NOMO-1 (cell line): ENCODE measurements around the gene SLC35B3.
"Not testable (repeated sequence)": the region's sequence is repeated elsewhere in the genome, so short reads cannot be mapped to it uniquely, and the experiment has no call there.

Source experiments
- DNase-seq, 2 experiments: peaks; one replicate each; lab custom pipeline; 2025; ENCODE audit not compliant: unreplicated experiment in 2 of 2; lab: John Stamatoyannopoulos, UW

SLC35B3 gene

GRCh38 chr6:8435093-8435844 lies at the start of gene SLC35B3:
Gene SLC35B3 (minus strand): TSS chr6:8435545.
- peak; percentile 79 to 87 for DNase-seq

- no peak for DNase-seq
Measured at GRCh38 chr6:8483650-8484049, 48.3 kb upstream of the SLC35B3 start.

- peak in 1 of 2 experiments; percentile 7 for DNase-seq
Measured at GRCh38 chr6:8481727-8482126, 46.4 kb upstream of the SLC35B3 start.

GRCh38 chr6:8478418-8478817 lies 43.1 kb upstream of the SLC35B3 start:
- no peak for DNase-seq

- DNase-seq: no peak
Measured at GRCh38 chr6:8476656-8477055, 41.3 kb upstream of the SLC35B3 start.

GRCh38 chr6:8468552-8469356 lies 33.4 kb upstream of the SLC35B3 start:
- no peak for DNase-seq

GRCh38 chr6:8462694-8463093 lies 27.3 kb upstream of the SLC35B3 start:
- DNase-seq: no peak

GRCh38 chr6:8462169-8462568 lies 26.8 kb upstream of the SLC35B3 start:
- no peak for DNase-seq

GRCh38 chr6:8446391-8446790 lies 11.0 kb upstream of the SLC35B3 start:
- no peak for DNase-seq

GRCh38 chr6:8445930-8446329 lies 10.6 kb upstream of the SLC35B3 start:
- not testable (repeated sequence) for DNase-seq

GRCh38 chr6:8442150-8442549 lies 6.8 kb upstream of the SLC35B3 start:
- no peak for DNase-seq

GRCh38 chr6:8441452-8441851 lies 6.1 kb upstream of the SLC35B3 start:
- DNase-seq: no peak

- DNase-seq: no peak
Measured at GRCh38 chr6:8439601-8440268, 4.4 kb upstream of the SLC35B3 start.

- DNase-seq: no peak
Measured at GRCh38 chr6:8437813-8438212, 2.5 kb upstream of the SLC35B3 start.

GRCh38 chr6:8436966-8437365 lies 1.6 kb upstream of the SLC35B3 start:
- DNase-seq: no peak

GRCh38 chr6:8435845-8436168 lies 462 bp upstream of the SLC35B3 start:
- DNase-seq: no peak

- no peak for DNase-seq
Measured at GRCh38 chr6:8434727-8435092, 635 bp downstream of the SLC35B3 start.

GRCh38 chr6:8432614-8433013 lies 2.7 kb downstream of the SLC35B3 start:
- DNase-seq: no peak

- DNase-seq: no peak
Measured at GRCh38 chr6:8429821-8430220, 5.5 kb downstream of the SLC35B3 start.

- DNase-seq: not testable (repeated sequence)
Measured at GRCh38 chr6:8426544-8426943, 8.8 kb downstream of the SLC35B3 start.

- no peak for DNase-seq
Measured at GRCh38 chr6:8420031-8420588, 15.2 kb downstream of the SLC35B3 start.
